Left colon (tissue), 2 donors: ENCODE measurements around the gene LARP1. TPM values are rescaled to one million over a fixed set of nuclear protein-coding genes. Genes with fewer than 3 reads are reported as not detected.
"Not testable (repeated sequence)": the region's sequence is repeated elsewhere in the genome, so short reads cannot be mapped to it uniquely, and the experiment has no call there.

ENCODE experiments used
- ATAC-seq: fragments of 200-7000 bp; cut with Tn5 transposase; one replicate; pipeline ENCODE4 v1.9.1; 2020; ENCODE audit warnings: mild to moderate bottlenecking, moderate library complexity
- DNase-seq, 2 donors: peaks; one replicate each; pipeline ENCODE4 v3.0.0-alpha.2; 2020
- intact Hi-C, 2 donors: fragments of 100-400 bp; cut with DNase I in 1 of 2; cut with micrococcal nuclease in 1 of 2; formaldehyde crosslinking; loops; one replicate each; pipeline versions ENCODE4 v1.11.2 to v1.14.0; 2022; cut with DNase I, micrococcal nuclease
- total RNA-seq, 2 donors: library from RNA; stranded (reverse); fragmentation: NEBNext Ultra II Directional; extraction: Animal tissue kit (Norgen Biotek cat#: 25700); gene quantifications; one replicate each; pipeline ENCODE4 v1.2.1, GENCODE V29; 2021
- donor health status: DM: no; HTN: no; CAD: no.
- donor health status: DM: yes; HTN: yes; CAD: no.

The LARP1 gene
- total RNA-seq, 2 donors from 2014 or later, result 118 to 161 TPM

DNA sequence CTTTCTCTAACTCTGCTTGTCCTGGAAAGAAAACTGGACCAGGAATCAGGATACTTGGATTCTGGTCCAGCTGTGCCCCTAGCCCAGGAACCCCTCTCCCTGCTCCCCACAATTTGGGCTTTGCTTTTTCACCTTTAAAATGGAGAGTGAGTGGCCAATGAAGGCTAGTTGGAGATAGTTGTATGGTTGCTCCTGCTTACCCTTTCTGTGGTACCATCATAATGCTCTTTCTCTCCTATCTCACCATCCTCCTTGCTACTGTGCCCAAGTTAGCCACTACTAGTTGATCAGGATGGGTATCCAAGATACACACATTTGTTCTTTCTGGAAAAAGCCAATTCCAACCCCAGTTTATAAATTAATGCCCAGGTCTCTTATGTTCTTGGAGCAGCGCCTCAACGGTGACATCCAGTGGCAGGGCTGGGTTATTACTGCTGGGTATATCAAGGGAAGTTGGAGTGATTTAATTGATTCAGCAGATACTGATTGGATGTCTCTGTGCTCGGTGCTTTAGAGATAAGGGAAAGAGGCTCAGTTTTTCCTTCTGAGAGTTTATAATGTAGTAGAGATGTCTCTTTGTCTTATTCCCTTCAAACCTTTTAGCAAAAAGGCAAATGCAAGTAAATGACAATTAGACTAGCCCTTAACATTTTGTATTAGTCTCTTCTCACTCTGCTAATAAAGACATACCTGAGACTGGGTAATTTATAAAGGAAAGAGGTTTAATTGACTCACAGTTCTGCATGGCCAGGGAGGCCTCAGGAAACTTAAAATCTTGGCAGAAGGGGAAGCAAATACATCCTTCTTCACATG, 56.7 kb downstream of the LARP1 start:
- DNase-seq (peak; percentile 48 to 62), ATAC-seq (peak; percentile 86)
- intact Hi-C loops, result loop anchor here in 1 of 2 donors (5.0 kb wide), 1 partner anchor 160 kb away; no protein-coding TSS in a partner anchor

DNA sequence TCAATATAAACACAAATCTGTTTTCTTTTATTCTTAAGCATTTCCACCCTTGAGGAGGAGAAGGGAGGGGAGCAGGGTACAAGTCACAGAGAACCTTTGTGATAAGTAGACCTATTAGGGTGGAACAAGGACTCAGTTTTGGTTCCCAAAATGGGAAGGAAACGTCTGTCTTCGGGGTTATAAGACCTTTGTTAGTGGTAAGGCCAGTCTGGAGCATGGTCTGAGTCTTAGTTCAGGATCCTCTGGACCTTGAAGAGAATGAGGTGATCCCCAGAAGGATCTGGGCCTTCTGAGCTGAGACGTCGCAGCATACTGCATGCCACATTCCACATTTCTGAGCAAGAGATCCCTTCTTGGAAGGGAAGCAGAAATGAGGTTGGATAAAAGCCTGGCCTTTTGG, 58.0 kb downstream of the LARP1 start:
- intact Hi-C loops, result loop anchor here in 1 of 2 donors (5.0 kb wide), 1 partner anchor 161 kb away; no protein-coding TSS in a partner anchor
- DNase-seq (no peak), ATAC-seq (no peak)

DNA sequence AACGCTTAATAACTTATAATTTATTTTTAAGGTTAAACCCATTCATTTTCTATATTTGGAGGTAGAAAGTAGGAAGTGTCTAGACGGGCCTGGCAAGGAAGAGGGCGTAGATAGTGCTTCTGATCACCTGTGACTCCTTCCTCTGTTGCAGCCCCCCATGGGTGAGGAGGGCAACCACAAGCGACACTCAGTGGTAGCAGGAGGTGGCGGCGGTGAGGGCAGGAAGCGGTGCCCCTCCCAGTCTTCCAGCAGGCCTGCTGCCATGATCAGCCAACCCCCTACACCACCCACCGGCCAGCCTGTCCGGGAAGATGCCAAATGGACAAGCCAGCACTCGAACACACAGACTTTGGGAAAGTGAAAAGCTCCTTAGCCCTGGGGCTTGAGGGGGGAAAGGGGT, 58.6 kb downstream of the LARP1 start:
- intact Hi-C loops, result loop anchor here in 1 of 2 donors (5.0 kb wide), 1 partner anchor 161 kb away; no protein-coding TSS in a partner anchor
- ATAC-seq (no peak), DNase-seq (no peak)

DNA sequence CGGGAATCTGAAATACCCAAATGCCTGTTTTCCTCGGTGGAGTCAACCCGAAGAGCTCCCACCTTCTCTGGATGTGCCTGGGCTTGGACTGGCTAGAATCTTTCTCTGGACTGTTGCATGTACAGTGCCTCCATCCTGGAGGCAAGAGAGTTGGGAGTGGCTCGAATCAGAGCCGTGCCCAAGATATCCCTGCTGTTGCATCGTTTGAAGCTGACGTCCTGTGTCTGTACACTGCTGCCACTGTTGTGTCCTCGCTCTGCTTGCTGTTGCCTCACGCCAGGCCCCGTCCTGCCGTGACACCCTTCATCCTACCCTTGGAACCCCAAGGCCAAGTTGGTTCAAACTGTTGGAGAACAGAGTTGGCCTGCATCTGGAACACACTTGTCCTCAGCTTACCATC, 59.8 kb downstream of the LARP1 start:
- intact Hi-C loops, result no loop called here
- ATAC-seq (no peak), DNase-seq (no peak)

DNA sequence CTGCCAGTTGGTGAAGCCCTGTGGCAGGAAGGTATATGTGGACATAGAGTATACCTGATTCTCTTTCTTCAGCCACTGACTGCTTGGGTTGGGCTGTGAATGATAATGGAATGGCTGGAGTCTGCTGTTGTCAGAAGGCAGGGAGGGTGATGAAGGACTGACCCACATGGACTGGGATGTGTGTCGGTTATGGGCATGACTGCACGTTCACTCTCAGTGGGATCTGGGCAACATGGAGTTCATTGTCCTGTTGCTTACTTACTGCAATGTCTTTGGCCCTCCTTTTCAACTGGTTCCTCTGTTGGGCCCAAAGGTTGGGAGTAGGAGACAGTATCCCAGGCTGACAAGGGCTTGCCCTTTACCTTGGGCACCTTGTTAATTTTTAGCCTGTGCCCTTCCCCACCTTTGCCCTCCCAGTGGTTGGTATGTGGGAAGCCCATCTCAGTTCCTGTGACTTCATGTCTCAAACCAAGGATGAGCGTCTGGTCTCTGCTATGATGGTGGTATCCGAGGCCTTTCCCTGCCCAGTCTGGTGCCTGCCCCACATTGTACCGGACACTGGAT, 60.6 kb downstream of the LARP1 start:
- intact Hi-C loops, result no loop called here
- DNase-seq (no peak), ATAC-seq (no peak)

DNA sequence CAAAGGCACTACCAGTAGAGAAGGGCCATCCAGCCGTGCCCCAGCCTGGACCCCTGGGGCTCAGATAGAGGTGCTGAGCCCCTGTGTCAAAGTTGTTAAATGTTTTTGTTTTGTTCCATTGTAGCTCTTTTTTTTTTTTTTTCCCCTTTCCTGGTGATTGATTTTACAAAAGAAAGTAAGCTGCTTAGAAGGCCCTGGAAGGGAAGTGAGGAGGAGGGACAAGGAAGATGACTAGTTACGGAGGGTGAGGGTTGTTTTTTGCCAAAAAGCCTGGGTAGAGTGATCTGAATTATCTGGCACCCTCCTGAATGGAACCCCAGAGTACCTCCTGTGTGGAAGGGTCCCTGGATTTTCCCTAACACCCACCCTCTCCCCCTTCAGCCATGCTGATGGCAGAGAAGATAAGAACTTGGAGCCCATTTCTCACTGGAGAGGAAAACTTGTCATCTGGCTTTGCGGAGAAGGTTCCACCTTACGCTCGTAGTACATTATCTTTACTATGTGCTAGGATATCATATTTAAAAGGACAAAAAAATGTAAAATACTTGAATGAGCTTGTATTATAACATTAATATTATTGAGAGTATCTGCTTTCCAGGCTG, 61.8 kb downstream of the LARP1 start:
- intact Hi-C loops, result no loop called here
- DNase-seq (no peak), ATAC-seq (no peak)

DNA sequence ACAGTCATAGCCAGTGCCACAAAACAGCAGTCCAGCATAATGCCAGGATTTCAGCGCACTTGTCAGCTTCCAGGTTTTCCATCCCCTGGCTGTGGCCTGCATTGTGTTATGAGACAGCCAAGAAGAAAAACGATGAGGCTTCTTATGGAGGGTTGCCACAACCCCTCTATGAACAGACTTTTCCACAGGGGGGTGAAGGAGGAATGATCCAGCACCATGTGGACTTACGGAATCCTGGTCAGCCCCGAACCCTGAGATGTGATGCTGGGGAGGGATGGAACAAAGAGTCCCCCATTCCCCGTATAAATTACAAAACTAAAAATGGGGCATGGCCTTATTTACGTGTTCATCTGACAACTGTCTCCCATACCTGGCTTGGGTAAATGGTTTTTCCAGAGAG, 62.6 kb downstream of the LARP1 start:
- intact Hi-C loops, result no loop called here
- DNase-seq (no peak), ATAC-seq (no peak)

DNA sequence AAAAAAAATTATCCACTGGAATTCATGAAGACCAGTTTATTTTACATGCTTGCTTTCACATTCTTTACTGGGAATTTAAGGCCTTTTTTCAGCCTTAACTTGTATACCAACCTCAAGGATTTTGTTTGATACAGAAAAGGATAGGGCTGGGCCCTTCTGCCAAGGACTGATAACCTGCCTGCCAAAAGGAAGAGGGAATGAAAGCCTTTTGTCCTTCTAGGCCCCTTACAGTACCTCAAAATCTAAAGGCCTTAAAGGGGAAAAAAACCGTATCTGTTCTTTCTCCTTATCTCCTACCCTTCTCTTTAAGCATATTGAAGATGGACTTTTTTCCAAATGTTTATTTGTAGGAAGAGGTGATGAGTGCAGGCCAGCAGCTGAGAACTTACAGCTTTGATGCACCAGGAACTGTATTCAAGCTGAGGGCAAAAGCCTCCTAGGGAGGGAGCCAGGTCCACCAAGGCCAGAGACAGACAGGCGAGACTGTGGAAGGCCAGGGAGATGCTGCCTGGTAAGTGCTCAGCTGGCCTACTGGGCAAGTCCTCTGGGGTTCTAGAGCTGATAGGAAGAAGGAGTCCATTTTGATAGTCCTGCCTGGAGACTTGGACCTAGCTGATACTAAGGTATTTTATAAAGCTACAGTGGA, 63.4 kb downstream of the LARP1 start:
- intact Hi-C loops, result no loop called here
- no peak for DNase-seq
- no peak for ATAC-seq

DNA sequence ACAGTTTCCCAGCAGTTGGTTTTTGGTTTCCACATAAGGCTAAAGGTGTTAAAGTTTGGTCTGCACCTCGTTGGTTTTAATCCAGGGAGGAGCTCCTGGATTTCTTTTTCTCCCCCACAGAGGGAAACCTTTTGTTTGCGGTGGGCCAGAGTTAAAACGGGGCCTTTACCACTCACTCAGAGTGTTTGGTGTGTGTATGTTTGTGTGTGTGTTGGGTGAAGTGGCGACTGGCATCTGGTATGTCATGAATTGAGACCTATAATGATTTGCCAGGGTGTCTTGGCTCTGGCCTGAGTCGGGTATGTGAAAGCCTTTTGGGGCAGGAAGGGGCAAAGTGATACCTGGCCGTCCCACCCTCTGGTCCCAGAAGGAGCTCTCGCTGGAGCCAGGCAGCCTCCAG, 64.4 kb downstream of the LARP1 start:
- no peak for ATAC-seq
- DNase-seq, result no peak
- intact Hi-C loops, result no loop called here

DNA sequence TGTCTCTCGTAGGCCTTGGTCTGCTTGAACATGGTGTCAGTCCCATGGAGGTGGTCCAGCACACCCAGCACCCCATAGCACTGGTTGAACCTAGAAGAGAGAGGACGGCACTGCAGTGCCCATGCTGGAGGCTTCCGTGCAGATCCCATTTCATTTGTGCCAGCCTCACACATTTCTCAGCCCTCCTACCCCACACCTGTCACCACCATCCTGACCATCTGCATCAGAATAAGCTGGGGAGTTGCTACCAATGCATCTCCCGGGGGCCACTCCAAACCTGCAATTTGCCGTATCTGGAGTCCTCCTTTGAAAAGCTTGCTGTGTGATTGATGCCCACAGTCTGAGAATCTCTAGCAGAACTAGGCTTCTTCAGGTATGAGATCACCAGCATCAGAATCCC, 65.2 kb downstream of the LARP1 start:
- DNase-seq (no peak), ATAC-seq (no peak)
- intact Hi-C loops, result no loop called here

DNA sequence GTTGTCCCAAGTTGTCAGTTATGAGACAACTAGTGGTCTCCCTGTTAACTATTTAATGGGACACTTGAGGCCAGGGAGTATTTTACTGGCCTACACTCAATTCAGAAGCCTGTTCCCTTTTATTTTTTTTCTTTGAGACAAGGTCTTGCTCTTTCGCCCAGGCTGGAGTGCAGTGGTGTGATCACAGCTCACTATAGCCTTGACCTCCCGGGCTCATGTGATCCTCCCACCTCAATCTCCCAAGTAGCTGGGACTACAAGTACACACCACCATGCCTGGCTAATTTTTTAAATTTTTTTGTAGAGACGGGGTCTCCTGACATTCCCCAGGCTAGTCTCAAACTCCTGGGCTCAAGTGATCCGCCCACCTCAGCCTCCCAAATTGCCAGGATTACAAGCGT, 67.7 kb downstream of the LARP1 start:
- ATAC-seq, intact Hi-C loops, DNase-seq: not testable (repeated sequence)

DNA sequence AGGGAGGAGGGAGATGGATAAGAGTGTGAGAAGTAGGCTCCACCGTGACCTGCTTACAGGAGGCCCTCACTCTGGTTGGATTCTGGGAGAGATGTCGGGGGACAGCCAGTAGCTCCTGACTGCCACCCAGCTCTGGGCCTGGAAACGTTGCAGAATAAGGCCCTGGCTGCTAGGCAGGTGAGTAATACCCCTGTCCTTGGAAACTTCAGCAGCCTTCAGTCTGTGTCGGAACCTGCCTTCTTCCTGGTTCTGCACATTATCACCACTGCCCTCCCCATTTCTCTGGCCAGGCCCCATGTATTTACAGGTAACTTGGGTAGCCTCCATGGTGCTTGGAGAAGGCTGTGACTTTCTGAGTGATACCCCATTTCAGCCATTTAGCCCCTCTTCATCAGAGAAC, 68.4 kb downstream of the LARP1 start:
- ATAC-seq, result no peak
- intact Hi-C loops, result no loop called here
- no peak for DNase-seq

DNA sequence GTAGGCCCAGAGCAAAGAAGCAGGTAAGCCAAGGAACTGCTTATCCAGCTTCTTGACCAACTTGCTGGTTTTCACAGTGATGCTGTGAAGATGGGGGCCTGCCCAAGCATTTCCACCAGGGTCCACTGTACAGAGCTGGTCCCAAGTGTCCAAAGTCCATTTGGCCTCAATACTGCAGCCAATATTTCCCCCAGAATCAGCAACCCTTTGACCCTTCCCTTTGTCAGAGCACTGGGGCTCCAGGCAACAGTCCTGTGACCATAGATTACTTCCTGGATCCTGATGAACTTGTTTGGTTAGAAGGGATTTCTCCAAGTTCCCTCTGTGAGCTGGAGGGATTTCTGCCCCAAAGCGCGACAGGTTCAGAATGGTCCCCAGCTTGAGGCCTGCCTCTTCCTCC, 68.9 kb downstream of the LARP1 start:
- intact Hi-C loops, result no loop called here
- no peak for ATAC-seq
- DNase-seq, result no peak

DNA sequence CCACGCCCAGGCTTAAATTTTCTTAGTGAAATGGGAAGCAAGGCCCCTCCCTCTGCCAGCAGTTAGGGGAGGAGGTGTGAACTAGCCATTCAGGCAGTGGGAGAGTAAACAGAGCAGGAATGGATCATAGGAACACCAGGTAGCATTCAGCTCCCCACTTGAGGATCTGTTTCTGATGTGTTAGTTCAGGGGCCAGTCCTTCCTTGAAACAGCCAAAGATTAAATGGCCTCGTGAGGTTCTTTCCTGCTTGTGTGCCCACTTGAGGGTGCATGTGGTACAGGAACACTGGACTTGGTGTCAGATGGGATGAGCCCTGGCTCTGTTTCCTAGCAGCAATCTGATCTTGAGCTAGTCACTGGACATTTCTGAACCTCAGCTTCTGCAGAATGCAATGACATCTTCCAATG, 74.0 kb downstream of the LARP1 start:
- ATAC-seq (peak; percentile 68), DNase-seq (peak; percentile 23 to 42)
- intact Hi-C loops, result no loop called here

DNA sequence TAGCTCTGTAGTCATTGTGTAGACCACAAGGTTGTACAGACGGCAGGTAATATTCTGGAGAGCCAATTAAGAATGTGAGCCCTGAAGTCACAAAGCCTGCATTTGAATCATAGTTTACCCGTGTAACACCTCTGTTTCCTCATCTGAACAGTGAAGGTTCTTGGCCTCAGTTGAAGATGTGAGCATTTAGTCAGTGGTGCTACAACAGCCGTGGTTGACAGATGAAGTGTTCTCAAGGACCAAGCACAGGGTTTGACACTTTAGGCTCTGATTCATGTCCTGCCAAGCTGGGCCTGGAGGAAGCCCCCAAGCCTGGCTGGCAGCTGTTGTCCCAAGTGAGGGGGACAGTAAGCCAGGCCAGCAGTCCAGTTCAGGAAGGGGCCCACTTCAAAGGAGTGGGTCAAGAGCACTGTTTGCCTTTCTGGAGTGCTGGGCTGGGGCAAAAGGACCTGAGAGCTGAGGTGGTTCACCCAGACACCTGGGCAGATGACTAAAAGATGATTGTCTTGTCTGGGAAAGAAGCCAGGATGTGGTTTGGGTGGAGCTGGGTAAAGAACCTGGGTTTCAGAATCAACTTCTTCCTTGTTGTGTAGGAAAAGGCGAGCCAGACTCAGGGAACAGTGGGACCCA, 74.5 kb downstream of the LARP1 start:
- ATAC-seq, result peak; percentile 88
- intact Hi-C loops, result no loop called here
- DNase-seq, result peak; percentile 57 to 77

DNA sequence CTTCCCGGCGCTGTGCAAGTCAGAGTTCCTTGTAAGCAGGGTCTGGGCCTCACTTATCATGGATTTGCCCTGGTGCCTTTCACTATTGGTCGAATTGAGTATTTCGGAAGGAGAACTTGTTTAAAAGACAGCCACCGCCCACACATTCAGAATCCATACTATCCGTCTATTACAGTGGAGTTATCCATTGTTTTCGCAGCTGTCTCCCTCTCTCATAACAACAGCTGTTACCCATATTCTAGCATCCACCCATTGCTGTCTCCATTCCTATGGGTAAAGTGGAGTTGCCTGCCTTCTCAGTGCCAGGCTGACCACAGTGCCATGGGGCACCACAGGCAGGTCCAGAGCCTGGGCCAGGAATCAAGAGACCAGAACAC, 75.0 kb downstream of the LARP1 start:
- ATAC-seq, result peak; percentile 28
- DNase-seq, result no peak
- intact Hi-C loops, result no loop called here

DNA sequence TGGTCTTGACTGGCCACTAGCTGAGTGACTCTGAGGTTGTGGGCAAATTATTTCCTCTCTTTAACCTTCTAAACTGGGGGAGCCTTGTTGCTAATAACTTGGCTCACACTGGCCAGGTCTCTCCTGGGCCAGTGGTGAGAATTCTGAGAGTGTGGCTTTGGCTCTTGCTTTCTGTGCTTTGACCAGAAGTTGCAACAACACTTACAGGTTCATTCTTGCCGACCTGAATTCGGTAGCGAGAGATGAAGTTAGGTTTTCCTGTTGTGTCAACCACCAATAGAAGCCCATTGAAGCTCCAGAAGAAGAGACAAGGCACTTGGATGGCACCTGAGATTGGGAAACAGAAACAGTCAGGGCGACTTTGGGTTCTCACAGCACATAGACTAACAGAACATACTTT, 75.4 kb downstream of the LARP1 start:
- intact Hi-C loops, result no loop called here
- no peak for ATAC-seq
- no peak for DNase-seq

DNA sequence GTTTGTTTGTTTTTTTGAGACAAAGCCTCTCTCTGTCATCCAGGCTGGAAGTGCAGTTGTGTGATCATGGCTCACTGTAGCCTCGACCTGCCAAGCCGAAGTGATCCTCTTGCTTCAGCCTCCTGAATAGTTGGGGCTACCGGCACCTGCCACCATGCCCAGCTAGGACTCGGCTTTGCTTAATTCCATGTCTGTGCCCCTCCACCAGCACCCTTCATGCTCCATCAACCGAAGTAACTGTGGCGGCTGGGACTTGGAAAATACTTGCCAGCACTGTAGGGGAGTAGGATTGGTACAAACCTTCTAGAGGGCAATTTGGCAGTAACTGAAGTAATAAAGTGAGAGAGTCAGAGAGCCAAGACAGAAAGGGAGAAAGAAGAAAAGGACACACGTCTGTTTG, 76.3 kb downstream of the LARP1 start:
- intact Hi-C loops, result no loop called here
- ATAC-seq, result no peak
- DNase-seq, result no peak

DNA sequence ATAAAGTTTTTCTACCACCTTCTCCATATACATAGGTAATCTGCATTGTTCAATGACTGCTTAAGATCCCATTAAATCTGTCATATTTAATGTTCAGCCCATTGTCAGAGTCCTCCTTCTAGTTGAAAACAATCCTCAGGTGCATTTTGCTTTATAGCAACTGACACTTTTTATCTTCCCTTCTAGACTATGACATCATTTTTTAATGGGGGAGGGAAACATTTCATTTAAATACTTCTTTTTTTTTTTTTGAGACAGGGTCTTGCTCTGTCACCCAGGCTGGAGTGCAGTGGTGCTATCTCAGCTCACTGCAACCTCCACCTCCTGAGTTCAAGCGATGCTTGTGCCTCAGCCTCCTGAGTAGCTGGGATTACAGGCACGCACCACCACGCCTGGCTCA, 77.6 kb downstream of the LARP1 start:
- intact Hi-C loops, ATAC-seq, DNase-seq: not testable (repeated sequence)
